ENCODE measurements around the gene APOL6.
"Not testable (repeated sequence)": the region's sequence is repeated elsewhere in the genome, so short reads cannot be mapped to it uniquely, and the experiment has no call there.

APOL6 gene

GRCh38 chr22:35617137-35617755 lies 31.0 kb upstream of the APOL6 start, which contains the start of gene MB:
Gene MB, minus strand, starts transcription at chr22:35617329. Its CDS starts 72 bp downstream, at chr22:35617257.
- DNase-seq (ENCODE audit: low read depth): no peak

DNA sequence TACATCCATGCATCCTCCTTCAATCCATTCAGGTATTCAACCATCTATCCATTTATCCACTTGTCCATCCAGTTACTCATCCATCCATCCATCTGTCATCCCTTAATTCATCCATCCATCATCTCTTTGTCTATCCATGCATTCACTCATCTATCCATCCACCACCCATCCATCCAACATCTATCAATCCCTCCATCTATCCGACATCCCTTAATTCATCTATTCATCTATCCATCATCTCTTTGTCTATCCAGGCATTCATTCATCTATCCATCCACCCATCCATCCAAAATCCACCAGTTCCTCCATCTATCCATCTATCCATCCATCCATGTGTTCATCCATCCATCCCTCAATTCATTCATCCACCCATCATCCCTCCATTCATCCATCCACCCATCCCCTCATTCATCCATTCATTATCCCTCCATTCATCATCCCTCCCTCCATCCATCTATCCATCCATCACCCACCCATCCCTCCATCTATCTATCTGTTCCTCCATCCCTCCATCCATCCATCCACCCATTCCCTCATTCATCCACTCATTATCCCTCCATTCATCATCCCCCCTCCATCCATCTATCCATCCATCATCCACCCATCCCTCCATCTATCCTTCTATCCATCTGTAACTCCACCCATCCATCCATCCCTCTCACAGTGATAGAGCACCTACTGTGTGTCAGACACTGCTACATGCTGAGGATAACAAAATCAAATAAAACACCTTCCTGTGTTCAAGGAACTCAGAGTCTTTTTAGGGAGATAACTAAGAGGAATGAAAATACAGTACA lies 29.6 kb upstream of the APOL6 start:
- no peak for DNase-seq (ENCODE audit: low read depth)

DNA sequence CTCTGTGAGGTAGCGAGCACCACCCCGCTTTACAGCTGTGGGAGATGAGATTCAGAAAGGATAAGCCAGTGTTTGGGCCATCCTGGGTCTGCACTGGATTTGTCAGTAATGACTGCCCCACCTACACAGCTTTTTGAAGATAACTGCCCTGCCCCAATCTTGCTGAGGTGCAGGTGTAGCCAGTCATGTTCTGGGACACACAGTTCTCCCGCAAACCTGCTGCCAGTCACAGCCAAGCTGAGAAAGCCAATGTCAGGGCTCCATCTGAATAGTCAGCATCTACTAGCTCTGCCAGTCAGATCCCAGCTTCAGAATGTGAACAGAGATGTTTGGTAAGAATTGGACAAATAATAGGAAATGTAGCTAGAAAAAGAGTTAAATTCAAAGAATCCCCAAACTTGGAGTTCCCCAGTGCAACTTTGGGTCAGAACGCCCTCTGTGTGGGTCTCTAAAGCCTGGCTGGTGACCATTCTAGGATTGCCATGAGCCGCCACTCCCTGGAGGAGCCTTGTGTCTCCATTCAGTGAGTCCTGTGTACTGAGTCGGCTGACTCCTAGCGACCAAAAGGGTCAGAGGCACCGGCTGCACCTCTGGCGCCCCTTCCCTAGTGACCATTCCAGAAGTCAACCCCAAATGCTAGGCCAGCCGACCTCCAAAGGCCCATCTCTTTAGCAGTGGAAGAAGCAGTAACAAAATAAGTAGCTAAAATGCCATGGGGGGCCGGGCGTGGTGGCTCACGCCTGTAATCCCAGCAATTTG lies 28.7 kb upstream of the APOL6 start:
- DNase-seq (ENCODE audit: low read depth): no peak

DNA sequence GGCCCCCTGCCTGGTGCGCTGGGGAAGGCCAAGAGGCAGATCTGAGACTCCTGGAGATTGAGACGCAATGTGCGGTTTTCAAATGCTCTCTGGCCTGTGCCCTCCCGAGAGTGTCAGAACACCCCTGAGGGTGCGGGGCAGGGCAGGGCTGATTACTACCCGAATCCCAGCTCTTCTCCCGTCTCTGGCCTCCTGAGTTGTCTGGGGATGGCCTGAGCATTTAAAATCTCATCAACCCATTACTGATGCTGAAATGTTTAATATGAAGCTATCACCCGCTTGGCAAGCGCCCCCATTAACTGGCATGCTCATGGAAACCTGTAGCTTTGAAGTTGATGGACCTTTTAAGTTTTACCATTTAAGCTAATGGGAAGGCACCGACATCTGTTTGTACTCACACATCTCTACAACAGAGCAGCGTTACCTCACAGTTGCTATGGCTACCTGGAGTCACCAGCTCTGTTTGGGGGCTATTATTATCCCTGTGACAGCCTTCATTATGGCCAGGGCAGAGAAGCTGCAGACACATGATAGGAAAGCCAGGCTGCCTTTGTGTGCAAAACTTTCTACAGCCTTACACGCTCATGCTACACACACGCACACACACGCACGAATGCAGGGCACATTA lies 27.5 kb upstream of the APOL6 start:
- no peak for DNase-seq (ENCODE audit: low read depth)

- no peak for DNase-seq (ENCODE audit: low read depth)
These were observed 26.8 kb upstream of the APOL6 start for GRCh38 chr22:35621451-35621850.

DNA sequence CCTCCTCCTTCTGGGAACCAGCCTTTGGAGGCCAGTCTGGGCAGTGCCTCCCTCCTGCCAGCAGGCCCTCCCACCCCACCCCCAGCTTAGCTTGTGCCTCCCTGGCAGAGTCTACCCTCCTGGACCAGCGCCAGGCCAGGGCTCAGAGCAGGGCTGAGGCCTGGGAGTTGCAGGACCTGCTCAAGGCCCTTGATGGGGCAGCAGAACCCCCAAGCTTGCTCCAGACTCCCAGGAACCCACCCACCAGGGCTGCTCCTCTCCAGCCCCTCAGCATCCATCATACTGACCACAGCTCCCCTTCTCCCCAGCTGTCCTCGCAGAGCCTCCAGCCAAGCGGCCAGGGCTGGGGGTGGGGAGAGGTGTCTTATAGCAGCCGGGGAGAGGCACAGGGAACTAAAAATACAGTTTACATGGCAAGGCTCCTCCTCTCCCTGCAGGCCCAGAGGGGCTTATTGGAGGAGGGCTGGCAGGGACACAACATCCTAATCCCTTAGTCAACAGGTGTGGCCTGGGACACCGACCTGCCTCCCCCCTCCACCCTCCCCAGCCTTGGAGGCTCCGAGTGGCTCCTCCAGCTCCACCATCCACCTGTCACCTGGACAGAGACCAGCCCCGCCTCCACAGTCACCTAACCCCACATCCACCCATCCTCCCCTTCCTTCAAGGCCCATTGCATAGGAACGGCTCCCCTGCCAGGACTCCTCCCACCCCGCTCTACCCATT lies 25.9 kb upstream of the APOL6 start:
- DNase-seq (ENCODE audit: low read depth): no peak

DNA sequence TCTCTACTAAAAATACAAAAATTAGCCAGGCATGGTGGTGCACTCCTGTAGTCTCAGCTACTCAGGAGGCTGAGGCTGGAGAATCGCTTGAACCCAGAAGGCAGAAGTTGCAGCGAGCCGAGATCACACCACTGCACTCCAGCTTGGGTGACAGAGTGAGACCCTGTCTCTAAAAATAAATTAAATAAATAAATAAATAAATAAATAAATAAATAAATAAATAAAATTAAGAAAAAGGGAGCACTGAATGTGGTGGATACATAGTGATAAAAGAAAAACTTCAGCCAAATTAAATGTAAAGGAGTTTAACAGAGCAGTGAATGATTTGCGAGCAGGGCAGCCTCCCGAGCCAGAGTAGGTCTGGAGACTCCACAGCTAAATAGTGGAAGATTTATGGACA lies 24.4 kb upstream of the APOL6 start:
- DNase-seq (ENCODE audit: low read depth): not testable (repeated sequence)

GRCh38 chr22:35624547-35624946 lies 23.7 kb upstream of the APOL6 start:
- no peak for DNase-seq (ENCODE audit: low read depth)

GRCh38 chr22:35625763-35626432 lies 22.3 kb upstream of the APOL6 start:
- no peak for DNase-seq (ENCODE audit: low read depth)

DNA sequence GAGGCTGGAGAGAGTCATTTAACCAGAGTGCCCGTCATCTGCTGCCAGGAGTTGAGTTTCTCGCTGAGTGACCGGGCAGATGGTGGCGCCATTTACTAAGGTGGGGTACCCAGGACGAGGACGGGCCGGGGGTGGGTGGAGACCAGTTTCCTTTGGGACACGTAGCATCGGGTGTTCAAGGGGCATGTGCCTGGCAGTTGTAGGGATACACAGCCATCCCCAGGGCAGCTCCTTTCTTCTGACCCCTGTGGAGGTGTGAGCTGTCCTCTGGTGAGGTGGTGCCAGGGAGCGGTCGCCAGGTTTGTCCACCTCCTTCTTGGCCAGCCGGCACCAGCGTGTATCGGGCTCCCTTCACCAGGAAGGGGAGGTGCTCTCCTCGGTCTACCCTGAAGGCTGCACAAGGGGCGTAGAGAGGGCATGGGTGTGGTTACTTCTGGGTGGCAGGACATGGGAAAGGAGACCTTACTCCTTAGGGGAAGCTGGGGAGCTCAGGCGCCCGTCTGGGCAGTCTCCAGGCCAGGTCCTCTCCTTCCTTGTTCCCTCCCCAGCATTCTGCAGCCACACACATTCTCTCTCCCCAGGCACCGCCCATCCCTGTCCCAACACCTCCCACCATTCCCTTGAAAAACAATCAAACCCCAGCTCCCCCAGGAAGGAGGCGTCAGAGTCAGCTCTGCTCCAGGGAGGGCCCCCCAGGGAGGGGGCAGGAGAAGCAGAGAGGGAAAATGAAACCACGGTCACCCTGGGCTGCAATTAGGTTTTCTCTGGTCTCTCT lies 20.8 kb upstream of the APOL6 start:
- peak; percentile 30 for DNase-seq (ENCODE audit: low read depth)

DNA sequence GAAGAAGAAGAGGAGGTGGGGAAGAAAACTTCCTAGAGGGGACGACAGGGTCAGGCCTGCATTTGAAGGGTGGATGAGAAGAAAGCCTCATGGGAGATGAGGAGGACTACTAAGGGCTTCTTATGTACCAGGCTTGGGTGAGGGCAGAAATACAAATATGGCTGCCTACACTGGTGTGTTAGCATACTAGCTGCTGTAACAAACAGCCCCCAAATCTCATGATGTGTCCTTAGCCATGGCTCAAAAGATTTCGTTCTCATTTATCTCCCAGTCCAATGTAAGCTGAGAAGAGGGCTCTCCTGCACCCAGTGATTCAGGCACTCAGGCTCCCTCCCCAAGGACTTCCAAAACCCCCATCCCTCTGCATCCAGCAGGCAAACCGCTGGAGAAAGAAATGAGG lies 19.5 kb upstream of the APOL6 start:
- no peak for DNase-seq (ENCODE audit: low read depth)

DNA sequence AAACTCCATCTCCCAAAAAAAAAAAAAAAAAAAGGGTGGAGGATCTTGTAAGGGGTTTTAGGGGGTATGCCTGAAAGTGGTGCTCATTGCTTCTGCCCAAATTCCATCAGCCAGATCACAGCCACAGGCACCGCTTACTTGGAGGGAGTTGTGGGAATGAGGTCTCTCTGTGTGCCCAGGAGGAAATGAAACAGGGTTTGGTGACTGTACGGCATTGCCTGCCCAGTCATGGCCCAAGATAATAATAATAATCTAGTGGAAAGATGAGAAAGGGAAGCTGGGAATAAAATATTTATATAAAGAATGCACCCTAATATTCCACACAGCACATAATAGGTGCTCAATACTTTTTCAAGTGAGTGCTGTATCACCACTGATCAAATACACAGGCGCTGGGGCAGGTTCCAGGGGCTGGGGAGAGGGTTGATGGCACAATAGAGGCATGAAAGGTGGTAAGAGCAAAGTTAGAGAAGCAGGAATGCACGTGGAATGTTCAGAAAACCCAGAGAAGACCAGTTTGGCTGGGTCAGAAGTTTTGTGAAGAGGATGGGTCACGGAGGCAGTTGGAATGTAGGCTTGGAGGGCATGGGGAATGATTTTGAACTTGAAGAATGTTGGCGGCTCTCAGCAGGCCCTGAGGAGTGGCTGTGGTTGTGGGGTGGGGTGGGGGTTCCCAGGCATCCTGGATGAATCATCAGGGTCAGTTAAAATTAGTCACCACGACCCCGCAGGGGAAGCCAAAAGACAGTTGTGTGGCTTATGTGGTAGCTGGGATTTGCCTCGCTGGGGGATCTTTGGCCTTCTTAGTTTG lies 18.6 kb upstream of the APOL6 start:
- DNase-seq (ENCODE audit: low read depth): peak; percentile 46

DNA sequence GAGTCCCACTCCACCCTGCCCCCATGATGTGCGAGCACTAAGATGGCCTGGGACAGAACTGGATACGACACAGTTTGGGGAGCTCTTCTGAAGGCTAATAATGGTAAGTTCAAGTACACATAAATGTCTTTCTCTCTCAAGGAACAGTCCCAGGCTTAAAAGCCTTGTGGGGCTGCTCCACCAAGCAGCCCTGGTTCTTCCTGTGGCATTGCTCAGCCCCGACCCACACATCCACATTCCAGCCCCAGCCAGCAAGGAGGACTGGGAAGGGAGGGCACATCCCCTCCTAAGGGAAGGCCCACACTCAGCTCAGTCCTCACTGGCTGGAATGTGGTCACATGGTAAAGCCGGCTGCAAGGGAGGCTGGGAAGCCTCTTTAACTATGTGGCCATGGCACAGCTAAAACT lies 17.9 kb upstream of the APOL6 start:
- no peak for DNase-seq (ENCODE audit: low read depth)

DNA sequence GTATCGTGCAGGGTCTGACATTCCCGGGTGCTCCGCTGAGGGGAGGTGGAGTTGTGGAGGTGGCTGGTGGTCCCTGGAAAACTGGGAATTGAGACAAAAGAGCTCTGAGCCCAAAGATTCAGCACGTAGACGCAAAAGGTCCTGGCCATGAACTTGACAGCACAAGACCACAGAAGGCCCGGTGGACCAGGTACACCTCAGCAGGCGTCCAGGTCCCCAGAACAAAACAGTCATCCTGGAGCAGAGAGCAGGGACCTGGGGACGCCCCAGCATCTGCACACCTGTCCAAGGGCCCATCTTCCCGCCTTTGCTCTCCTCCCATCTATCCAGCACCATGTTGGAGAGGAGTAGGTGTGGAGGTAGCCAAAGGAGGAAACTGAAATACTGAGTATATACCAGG lies 17.4 kb upstream of the APOL6 start:
- no peak for DNase-seq (ENCODE audit: low read depth)

GRCh38 chr22:35631597-35631996 lies 16.6 kb upstream of the APOL6 start:
- no peak for DNase-seq (ENCODE audit: low read depth)

GRCh38 chr22:35632935-35633334 lies 15.3 kb upstream of the APOL6 start:
- no peak for DNase-seq (ENCODE audit: low read depth)

- no peak for DNase-seq (ENCODE audit: low read depth)
These were observed 14.7 kb upstream of the APOL6 start for GRCh38 chr22:35633520-35633919.

DNA sequence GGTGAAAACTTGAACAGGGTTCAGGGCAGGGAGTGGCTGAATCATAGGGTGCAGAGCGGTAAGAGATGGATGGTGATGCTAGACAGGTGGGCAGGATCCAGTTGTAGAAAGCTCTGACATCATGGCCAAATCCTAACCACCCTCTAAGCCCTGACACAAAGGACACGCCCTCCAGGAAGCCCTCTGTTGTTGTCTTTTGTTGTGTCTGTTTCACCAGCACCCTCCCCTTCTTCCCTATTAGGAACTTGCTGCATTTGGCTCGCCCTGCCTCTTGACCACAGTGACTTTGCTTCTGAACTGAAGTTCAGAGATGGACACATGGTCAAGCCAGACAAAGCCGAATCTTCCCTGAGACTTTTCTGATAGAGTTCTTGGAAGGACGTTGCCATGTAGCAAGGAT lies 14.2 kb upstream of the APOL6 start:
- DNase-seq (ENCODE audit: low read depth): no peak

DNA sequence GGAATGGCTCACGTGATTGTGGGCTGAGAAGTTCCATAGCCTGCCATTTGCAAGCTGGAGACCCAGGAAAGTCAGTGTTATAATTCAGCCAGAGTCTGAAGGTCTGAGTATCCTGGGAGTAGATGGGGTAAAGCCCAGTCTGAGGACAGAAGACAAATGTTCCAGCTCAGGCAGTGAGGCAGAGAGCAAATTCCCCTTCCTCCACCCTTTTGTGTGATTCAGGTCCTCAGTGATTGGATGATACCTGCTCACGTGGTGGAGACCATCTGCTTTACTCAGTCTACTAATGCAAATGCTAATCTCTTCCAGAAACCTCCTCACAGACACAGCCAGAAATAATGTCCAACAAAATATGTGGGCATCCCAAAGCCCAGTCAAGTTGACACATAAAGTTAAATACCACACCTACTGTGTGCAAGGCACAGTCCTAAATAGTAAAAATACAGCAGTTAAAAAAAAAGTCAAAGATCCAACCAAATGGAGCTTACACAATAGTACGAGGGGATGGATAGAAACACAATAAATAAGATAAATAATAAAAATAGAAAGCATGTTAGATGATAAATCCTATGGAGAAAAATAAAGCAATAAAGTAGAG lies 13.2 kb upstream of the APOL6 start:
- DNase-seq (ENCODE audit: low read depth): no peak

Data from activated gamma-delta T cell treated with anti-CD3 and anti-CD28 coated beads, Interleukin-2, amount 50 U/mL, for 16 hours (primary cell).